Subcutaneous abdominal adipose tissue (tissue), 5 donors: ENCODE measurements around the gene TRPC4AP.
A peak's percentile ranks its signal among the peaks of the same experiment; 100 is the strongest.

Source experiments
- H3K27ac ChIP-seq: one replicate; pipeline ENCODE4 v1.7.0; 2013; ENCODE audit warnings: low read depth, mild to moderate bottlenecking, inconsistent platforms, low read length, moderate library complexity
- H3K27me3 ChIP-seq, 5 donors: one replicate each; pipeline ENCODE4 v1.7.0; 2013; ENCODE audit warnings: low read length in 5 of 5, inconsistent platforms in 1 of 5; ENCODE audit not compliant: control insufficient read depth in 5 of 5, insufficient read depth in 4 of 5
- H3K36me3 ChIP-seq, 5 donors: one replicate each; pipeline ENCODE4 v1.7.0; 2013; ENCODE audit warnings: low read length in 5 of 5; ENCODE audit not compliant: control insufficient read depth in 5 of 5, insufficient read depth in 5 of 5
- H3K4me1 ChIP-seq, 5 donors: one replicate each; pipeline ENCODE4 v1.7.0; 2013; ENCODE audit warnings: low read length in 5 of 5, mild to moderate bottlenecking in 3 of 5, moderate library complexity in 1 of 5; ENCODE audit not compliant: control insufficient read depth in 5 of 5, insufficient read depth in 5 of 5
- H3K4me3 ChIP-seq, 5 donors: one replicate each; pipeline ENCODE4 v1.7.0; 2013; ENCODE audit warnings: low read length in 5 of 5, low read depth in 1 of 5
- H3K9ac ChIP-seq, 5 donors: one replicate each; pipeline ENCODE4 v1.7.0; 2013; ENCODE audit warnings: low read length in 5 of 5, mild to moderate bottlenecking in 4 of 5, moderate library complexity in 3 of 5
- H3K9me3 ChIP-seq, 5 donors: one replicate each; pipeline ENCODE4 v1.7.0; 2013; ENCODE audit warnings: low read length in 5 of 5; ENCODE audit not compliant: control insufficient read depth in 5 of 5
- donor health status: healthy.
- donor health status: healthy.
- donor health status: healthy.
- donor health status: healthy.
- donor health status: healthy.

Gene TRPC4AP

DNA sequence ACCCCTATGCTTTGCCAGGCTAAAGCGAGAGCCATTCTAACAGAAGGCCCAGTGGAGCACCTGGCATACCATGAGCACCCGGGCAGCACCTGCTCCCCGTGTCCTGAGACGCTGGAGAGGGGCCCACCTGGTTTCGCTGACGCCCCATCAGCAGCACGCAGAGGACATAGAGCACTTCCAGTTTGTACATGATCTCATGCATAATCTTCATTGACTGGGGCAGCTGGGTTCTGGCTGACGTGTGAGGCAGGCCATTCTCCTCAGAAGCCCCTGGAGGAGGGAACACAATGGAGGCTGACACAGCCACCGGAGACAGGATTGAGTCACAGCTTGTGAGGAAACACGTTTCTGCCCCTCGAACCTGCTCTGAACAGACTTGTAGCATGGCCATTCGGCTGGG, 71.5 kb downstream of the TRPC4AP start:
- peaks cover 15 to 82% (median 51%) of the 10 kb centered on the region in 5 donors for H3K36me3 ChIP-seq
- peaks cover 1 to 48% (median 26%) of the 10 kb centered on the region in 5 donors for H3K4me1 ChIP-seq
- H3K9ac ChIP-seq: peak overlapping the region in 2 of 5 donors; percentile 26 to 49
- no peaks in the 10 kb centered on the region for H3K9me3 ChIP-seq
- no peaks in the 10 kb centered on the region for H3K27me3 ChIP-seq
- H3K4me3 ChIP-seq: no peak overlapping the region
- peak overlapping the region; percentile 60 for H3K27ac ChIP-seq

DNA sequence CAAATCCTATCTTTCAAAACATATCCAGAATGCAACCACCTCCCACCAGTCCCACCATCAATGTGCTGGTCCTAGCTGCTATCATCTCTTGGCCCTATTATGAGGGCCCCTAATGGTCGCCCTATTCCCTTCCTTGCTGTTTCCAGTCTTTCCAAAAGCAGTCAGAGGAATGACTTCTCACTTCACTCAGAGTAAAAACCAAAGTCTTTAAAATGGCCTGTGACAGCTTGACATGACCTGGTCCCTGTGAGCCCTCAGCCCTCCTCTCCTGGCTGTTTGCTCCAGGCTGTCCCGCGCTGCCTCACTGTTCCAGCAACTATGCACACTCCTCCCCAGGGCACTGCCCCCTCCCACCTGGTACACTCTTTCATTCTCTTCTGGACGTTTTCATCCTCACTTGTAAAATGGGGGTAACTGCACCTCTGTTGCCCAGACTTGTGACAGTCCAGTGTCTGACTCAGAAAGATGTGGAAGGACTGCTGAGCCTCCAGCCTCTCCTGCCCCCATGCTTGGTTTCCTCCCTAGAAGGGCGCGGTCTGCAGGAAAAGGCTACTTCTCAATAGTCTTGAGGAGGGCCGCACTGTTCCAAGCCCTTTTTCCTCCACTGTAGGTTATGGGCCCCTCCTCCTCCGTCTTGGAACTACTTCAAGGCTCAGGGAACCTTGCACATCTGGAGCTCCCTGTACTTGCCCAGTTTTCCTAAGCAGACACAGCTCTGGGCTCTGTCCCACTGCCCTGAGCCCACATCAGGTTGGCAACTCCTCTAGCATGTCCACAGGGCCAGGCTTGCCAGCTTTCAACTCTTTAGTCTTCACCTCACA, 72.3 kb downstream of the TRPC4AP start:
- H3K27ac ChIP-seq: peak overlapping the region; percentile 60

DNA sequence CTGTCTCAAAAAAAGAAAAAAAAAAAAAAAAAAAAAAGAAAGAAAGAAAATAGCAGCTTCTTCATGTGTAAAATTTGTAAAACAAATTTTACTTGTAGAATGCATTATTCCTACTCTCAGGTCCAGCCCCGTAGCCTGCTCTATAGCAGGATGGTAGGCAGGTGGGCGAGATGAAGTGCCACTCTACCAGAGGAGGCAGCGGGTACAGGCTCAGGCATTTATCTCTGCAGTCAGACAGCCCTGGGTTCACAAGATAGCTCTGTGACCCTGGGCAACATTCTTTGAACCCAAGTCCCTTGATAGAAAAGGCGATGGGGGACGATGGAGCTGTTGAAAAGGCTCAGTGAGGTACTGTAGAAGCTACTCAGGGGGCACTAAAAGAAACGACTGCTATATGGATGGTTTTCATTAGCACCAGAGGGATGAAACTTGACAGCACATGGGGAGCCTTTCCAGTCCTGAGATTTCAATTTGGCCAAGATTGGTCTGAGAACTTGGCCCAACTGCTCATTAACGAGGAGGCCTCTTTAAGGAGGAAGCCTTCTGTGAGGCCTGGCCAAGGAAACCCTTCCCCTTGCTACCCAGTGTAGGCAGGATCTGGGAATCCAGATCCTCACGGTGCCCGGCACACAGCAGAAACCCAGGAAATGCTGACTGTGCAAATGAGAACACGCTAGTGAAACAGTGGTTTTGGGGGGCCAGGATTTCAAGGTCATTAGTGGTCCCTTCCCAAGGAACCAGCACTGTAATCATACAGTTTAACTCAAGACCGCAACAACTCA, 73.8 kb downstream of the TRPC4AP start:
- Histone ChIP-seq H3K36me3 (peaks cover 8 to 82% (median 48%) of the 10 kb centered on the region in 5 donors), H3K4me3 (no peak overlapping the region), H3K27me3 (no peaks in the 10 kb centered on the region), H3K27ac (peak overlapping the region; percentile 71), H3K9ac (peak overlapping the region in 3 of 5 donors; percentile 23 to 35 (median 26)), H3K4me1 (peaks cover 1 to 71% (median 47%) of the 10 kb centered on the region in 5 donors), H3K9me3 (no peaks in the 10 kb centered on the region)

More for the DNA sequence above, 72.3 kb downstream of the TRPC4AP start:
- Histone ChIP-seq H3K36me3 (peaks cover 11 to 88% (median 55%) of the 10 kb centered on the region in 5 donors), H3K4me1 (peaks cover 1 to 55% (median 33%) of the 10 kb centered on the region in 5 donors), H3K4me3 (no peak overlapping the region), H3K9me3 (no peaks in the 10 kb centered on the region), H3K27me3 (no peaks in the 10 kb centered on the region), H3K9ac (peak overlapping the region in 1 of 5 donors; percentile 49)

DNA sequence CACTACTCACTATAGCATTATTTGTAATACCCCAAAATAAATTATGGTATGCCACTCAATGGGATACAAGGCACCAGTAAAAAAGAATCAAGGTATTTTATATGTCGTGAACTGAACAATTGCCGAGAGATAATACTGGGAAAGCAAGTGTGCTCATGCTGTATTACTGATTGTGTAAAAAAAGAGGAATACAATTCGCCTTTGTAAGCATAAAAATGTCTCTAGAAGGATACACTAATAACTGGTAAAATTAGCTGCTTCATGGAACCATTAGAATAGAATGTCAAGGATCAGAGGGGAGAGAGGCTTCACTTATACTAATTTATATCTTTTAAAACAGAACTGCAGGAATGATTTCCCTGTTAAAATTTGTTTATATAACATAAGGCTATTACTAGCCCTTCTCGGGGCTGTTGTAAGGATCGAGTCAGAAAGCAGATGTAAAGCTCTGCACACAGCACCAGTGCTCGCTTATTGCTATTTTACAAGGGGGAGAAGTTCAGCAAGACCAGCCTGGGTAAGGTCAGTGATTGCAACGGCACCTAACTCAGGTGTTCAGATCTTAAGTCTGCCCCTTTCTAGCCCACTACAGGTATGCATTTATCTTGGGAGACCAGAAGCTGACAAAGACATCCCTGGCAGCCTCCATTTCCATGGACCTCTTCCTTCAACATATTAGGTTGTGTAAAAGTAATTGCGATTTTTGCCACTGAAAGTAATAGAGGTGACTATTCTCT, 75.3 kb downstream of the TRPC4AP start:
- Histone ChIP-seq H3K4me3 (no peak overlapping the region), H3K9me3 (no peaks in the 10 kb centered on the region), H3K4me1 (peaks cover 1 to 86% (median 62%) of the 10 kb centered on the region in 5 donors), H3K27me3 (no peaks in the 10 kb centered on the region), H3K36me3 (peaks cover 3 to 81% (median 49%) of the 10 kb centered on the region in 5 donors), H3K27ac (peak overlapping the region; percentile 84), H3K9ac (no peak overlapping the region)

- Histone ChIP-seq H3K27ac (peak overlapping the region; percentile 84), H3K9ac (peak overlapping the region in 1 of 5 donors; percentile 25), H3K4me3 (no peak overlapping the region), H3K4me1 (peaks cover 9 to 91% (median 67%) of the 10 kb centered on the region in 5 donors), H3K27me3 (no peaks in the 10 kb centered on the region), H3K36me3 (peaks cover 3 to 81% (median 54%) of the 10 kb centered on the region in 5 donors), H3K9me3 (no peaks in the 10 kb centered on the region)
Measured at GRCh38 chr20:35015863-35016193, 76.8 kb downstream of the TRPC4AP start.

- H3K4me1 ChIP-seq: peaks cover 13 to 94% (median 73%) of the 10 kb centered on the region in 5 donors
- peak overlapping the region; percentile 84 for H3K27ac ChIP-seq
- H3K27me3 ChIP-seq: no peaks in the 10 kb centered on the region
- H3K9me3 ChIP-seq: no peaks in the 10 kb centered on the region
- H3K9ac ChIP-seq: no peak overlapping the region
- H3K36me3 ChIP-seq: peaks cover 3 to 80% (median 58%) of the 10 kb centered on the region in 5 donors
- no peak overlapping the region for H3K4me3 ChIP-seq
Measured at GRCh38 chr20:35014537-35014936, 78.1 kb downstream of the TRPC4AP start.

- H3K9me3 ChIP-seq: no peaks in the 10 kb centered on the region
- peak overlapping the region in 1 of 5 donors; percentile 60 for H3K9ac ChIP-seq
- H3K27ac ChIP-seq: peak overlapping the region; percentile 84
- H3K27me3 ChIP-seq: no peaks in the 10 kb centered on the region
- no peak overlapping the region for H3K4me3 ChIP-seq
- H3K36me3 ChIP-seq: peaks cover 3 to 80% (median 63%) of the 10 kb centered on the region in 5 donors
- peaks cover 11 to 94% (median 75%) of the 10 kb centered on the region in 5 donors for H3K4me1 ChIP-seq
Measured at GRCh38 chr20:35013421-35014411, 78.9 kb downstream of the TRPC4AP start.

- Histone ChIP-seq H3K36me3 (peaks cover 3 to 84% (median 70%) of the 10 kb centered on the region in 5 donors), H3K9me3 (no peaks in the 10 kb centered on the region), H3K4me3 (no peak overlapping the region), H3K9ac (peak overlapping the region in 2 of 5 donors; percentile 18 to 36), H3K27ac (peak overlapping the region; percentile 84), H3K27me3 (no peaks in the 10 kb centered on the region), H3K4me1 (peaks cover 11 to 94% (median 78%) of the 10 kb centered on the region in 5 donors)
Measured at GRCh38 chr20:35012227-35013069, 80.2 kb downstream of the TRPC4AP start.
